Epithelial cell of alveolus of lung (primary cell): ENCODE measurements around the gene NLN. TPM values are rescaled to one million over a fixed set of nuclear protein-coding genes. Genes with fewer than 3 reads are reported as not detected.

Experiments
- total RNA-seq: library from RNA; depleted of rRNA; stranded (reverse); fragments of >200 nt; gene quantifications from 2 replicates; pipeline ENCODE4 v1.2.1, GENCODE V29; 2015

Gene NLN
- 9.8 and 18.6 TPM in 2 replicates for total RNA-seq

GRCh38 chr5:65721720-65722574 is at the start of gene NLN, which contains the start of gene SGTB:
Gene NLN, plus strand, starts transcription at chr5:65722205. Its CDS starts 169 bp downstream, at chr5:65722374.
Gene SGTB, minus strand, starts transcription at chr5:65722109. Its CDS starts 1,302 bp downstream, at chr5:65720807.

Other genes with a start within 250 kb of the NLN start
- gene ADAMTS6, start 240.3 kb upstream of the NLN start, total RNA-seq: 18.4 and 32.3 TPM in 2 replicates
- 9.6 and 29.1 TPM in 2 replicates for gene CENPK, start 159.0 kb upstream of the NLN start, total RNA-seq
- 13.6 and 21.4 TPM in 2 replicates for gene PPWD1, start 158.9 kb upstream of the NLN start, total RNA-seq
- 10.6 and 14.0 TPM in 2 replicates for gene TRIM23, start 97.9 kb upstream of the NLN start, total RNA-seq
- gene SHLD3, start 97.2 kb upstream of the NLN start, total RNA-seq: 2.2 and 5.7 TPM in 2 replicates
- gene TRAPPC13, start 97.2 kb upstream of the NLN start, total RNA-seq: 11.9 and 15.6 TPM in 2 replicates
- 8.5 and 9.3 TPM in 2 replicates for gene SGTB, start 96 bp upstream of the NLN start, total RNA-seq
- 34.6 and 45.0 TPM in 2 replicates for gene ERBIN, start 204.4 kb downstream of the NLN start, total RNA-seq